ENCODE data around the gene LIN37. TPM values are rescaled to one million over a fixed set of nuclear protein-coding genes. Genes with fewer than 3 reads are reported as not detected.

LIN37 gene
- total and polyA plus RNA-seq, 9 of the 15 experiments (the other 6 are each of a cell fraction or from before 2014, with no cell fraction given): 1.2 to 12.5 (median 8.6) TPM

DNA sequence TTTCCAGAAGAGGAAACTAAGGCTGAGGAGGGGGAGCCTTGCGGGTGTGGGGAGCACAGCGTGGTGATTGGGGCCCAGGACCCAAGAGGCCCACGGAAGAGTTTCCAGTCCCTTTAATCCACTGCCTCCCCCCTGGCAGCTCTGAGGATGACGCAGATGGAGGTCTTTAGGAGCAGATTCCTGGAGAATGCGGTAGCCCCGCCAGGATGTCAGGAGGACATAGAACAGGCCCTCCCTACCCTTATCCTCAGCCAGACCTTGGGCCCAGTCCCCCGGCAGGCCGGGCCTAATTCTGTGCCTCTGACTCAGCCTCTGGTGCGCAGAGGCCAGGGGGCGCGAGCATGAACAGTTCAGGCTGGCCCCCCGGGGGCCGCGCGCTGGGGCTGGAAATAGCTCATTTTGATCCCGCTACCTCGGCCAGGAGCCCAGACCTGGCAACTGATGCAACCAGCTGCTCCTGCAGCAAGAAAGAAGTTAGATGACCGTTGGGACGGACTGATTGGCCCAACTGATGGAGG is 8.9 kb downstream of the LIN37 start (continued):
- TF ChIP-seq RAD21 (CRISPR knock-in tag; conservative IDR thresholded peaks at IDR 0.05 in 1 of 2, IDR thresholded peaks at IDR 0.05 in 1 of 2) (no peak), U2AF1 (optimal IDR thresholded peaks at IDR 0.05; ENCODE audit: low read depth, low read length) (no peak), ZZZ3 (IDR thresholded peaks at IDR 0.05) (peak; percentile 74), POLR2B (IDR thresholded peaks at IDR 0.05; ENCODE audit: low read depth, partially characterized antibody) (peak; percentile 18), CEBPG (CRISPR knock-in tag; IDR thresholded peaks at IDR 0.05) (peak; percentile 90), CEBPG (tag; conservative IDR thresholded peaks at IDR 0.05 in 1 of 2, IDR thresholded peaks at IDR 0.05 in 1 of 2) (peak; percentile 54 to 63; a peak in 2 of 4 replicates), SLC30A9 (CRISPR knock-in tag; IDR thresholded peaks at IDR 0.05) (no peak), DNMT1 (IDR thresholded peaks at IDR 0.05) (no peak), SOX6 (IDR thresholded peaks at IDR 0.05) (no peak), TAF9B (IDR thresholded peaks at IDR 0.05; ENCODE audit: partially characterized antibody) (peak; percentile 33), EHMT2 (IDR thresholded peaks at IDR 0.05) (no peak), MEF2A (IDR thresholded peaks at IDR 0.05; ENCODE audit: control insufficient read depth, low read depth, low read length) (peak; percentile 40; the same call in 1 of the 2 replicates), CHD1 (IDR thresholded peaks at IDR 0.05; ENCODE audit: low read length) (peak; percentile 33), TGIF2 (CRISPR knock-in tag; IDR thresholded peaks at IDR 0.05) (no peak), NFE2 (IDR thresholded peaks at IDR 0.05; ENCODE audit: low read depth) (no peak), RBM25 (IDR thresholded peaks at IDR 0.05; ENCODE audit: low read depth, low read length, severe bottlenecking) (no peak)
- TF ChIP-seq, protein P1, sequence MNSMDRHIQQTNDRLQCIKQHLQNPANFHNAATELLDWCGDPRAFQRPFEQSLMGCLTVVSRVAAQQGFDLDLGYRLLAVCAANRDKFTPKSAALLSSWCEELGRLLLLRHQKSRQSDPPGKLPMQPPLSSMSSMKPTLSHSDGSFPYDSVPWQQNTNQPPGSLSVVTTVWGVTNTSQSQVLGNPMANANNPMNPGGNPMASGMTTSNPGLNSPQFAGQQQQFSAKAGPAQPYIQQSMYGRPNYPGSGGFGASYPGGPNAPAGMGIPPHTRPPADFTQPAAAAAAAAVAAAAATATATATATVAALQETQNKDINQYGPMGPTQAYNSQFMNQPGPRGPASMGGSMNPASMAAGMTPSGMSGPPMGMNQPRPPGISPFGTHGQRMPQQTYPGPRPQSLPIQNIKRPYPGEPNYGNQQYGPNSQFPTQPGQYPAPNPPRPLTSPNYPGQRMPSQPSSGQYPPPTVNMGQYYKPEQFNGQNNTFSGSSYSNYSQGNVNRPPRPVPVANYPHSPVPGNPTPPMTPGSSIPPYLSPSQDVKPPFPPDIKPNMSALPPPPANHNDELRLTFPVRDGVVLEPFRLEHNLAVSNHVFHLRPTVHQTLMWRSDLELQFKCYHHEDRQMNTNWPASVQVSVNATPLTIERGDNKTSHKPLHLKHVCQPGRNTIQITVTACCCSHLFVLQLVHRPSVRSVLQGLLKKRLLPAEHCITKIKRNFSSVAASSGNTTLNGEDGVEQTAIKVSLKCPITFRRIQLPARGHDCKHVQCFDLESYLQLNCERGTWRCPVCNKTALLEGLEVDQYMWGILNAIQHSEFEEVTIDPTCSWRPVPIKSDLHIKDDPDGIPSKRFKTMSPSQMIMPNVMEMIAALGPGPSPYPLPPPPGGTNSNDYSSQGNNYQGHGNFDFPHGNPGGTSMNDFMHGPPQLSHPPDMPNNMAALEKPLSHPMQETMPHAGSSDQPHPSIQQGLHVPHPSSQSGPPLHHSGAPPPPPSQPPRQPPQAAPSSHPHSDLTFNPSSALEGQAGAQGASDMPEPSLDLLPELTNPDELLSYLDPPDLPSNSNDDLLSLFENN (IDR thresholded peaks at IDR 0.05; ENCODE audit: low read depth in 2 of 2, low read length in 2 of 2): 0 out of 4 replicates have a peak, but pooled peaks of 1 of the 2 experiments have one; percentile 35
- TF ChIP-seq, protein P2, sequence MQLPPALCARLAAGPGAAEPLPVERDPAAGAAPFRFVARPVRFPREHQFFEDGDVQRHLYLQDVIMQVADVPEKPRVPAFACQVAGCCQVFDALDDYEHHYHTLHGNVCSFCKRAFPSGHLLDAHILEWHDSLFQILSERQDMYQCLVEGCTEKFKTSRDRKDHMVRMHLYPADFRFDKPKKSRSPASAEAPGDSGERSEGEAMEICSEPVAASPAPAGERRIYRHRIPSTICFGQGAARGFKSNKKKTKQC (CRISPR knock-in tag; IDR thresholded peaks at IDR 0.05): 0 out of 2 replicates have a peak, but pooled peaks have one; percentile 41
- TF ChIP-seq, protein P3, sequence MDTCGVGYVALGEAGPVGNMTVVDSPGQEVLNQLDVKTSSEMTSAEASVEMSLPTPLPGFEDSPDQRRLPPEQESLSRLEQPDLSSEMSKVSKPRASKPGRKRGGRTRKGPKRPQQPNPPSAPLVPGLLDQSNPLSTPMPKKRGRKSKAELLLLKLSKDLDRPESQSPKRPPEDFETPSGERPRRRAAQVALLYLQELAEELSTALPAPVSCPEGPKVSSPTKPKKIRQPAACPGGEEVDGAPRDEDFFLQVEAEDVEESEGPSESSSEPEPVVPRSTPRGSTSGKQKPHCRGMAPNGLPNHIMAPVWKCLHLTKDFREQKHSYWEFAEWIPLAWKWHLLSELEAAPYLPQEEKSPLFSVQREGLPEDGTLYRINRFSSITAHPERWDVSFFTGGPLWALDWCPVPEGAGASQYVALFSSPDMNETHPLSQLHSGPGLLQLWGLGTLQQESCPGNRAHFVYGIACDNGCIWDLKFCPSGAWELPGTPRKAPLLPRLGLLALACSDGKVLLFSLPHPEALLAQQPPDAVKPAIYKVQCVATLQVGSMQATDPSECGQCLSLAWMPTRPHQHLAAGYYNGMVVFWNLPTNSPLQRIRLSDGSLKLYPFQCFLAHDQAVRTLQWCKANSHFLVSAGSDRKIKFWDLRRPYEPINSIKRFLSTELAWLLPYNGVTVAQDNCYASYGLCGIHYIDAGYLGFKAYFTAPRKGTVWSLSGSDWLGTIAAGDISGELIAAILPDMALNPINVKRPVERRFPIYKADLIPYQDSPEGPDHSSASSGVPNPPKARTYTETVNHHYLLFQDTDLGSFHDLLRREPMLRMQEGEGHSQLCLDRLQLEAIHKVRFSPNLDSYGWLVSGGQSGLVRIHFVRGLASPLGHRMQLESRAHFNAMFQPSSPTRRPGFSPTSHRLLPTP (IDR thresholded peaks at IDR 0.05; ENCODE audit: borderline replicate concordance, extremely low read depth, insufficient read length): no peak
- TF ChIP-seq, protein P4, sequence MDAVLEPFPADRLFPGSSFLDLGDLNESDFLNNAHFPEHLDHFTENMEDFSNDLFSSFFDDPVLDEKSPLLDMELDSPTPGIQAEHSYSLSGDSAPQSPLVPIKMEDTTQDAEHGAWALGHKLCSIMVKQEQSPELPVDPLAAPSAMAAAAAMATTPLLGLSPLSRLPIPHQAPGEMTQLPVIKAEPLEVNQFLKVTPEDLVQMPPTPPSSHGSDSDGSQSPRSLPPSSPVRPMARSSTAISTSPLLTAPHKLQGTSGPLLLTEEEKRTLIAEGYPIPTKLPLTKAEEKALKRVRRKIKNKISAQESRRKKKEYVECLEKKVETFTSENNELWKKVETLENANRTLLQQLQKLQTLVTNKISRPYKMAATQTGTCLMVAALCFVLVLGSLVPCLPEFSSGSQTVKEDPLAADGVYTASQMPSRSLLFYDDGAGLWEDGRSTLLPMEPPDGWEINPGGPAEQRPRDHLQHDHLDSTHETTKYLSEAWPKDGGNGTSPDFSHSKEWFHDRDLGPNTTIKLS (IDR thresholded peaks at IDR 0.05; ENCODE audit: borderline replicate concordance, low read depth): no peak

Data from K562 (cell line).